Calu3 (cell line): ENCODE measurements around the gene ITPR2. TPM values are rescaled to one million over a fixed set of nuclear protein-coding genes. Genes with fewer than 3 reads are reported as not detected.
A peak's percentile ranks its signal among the peaks of the same experiment; 100 is the strongest.

Experiments used
- BruUV-seq: library from RNA; stranded (reverse); fragments of 400-500 nt; replicated peaks from 2 replicates; lab custom pipeline; 2021; lab: Mats Ljungman, UMichigan
- CTCF ChIA-PET: fragments of 300-600 bp; sonication (Branson Sonifier 250); formaldehyde crosslinking; loops from one replicate; lab custom pipeline; 2022; ENCODE audit warnings: antibody characterized with exemption; lab: Charles Lee
- DNase-seq: peaks from one replicate; pipeline ENCODE4 v3.0.0; 2022
- H3K27ac Mint-ChIP-seq: one replicate; pipeline ENCODE4 v1.8.0; 2022; ENCODE audit warnings: mixed read lengths; ENCODE audit not compliant: unreplicated experiment
- H3K27me3 Mint-ChIP-seq: one replicate; pipeline ENCODE4 v1.8.0; 2022; ENCODE audit warnings: mixed read lengths; ENCODE audit not compliant: unreplicated experiment
- H3K36me3 Mint-ChIP-seq: one replicate; pipeline ENCODE4 v1.8.0; 2022; ENCODE audit warnings: mild to moderate bottlenecking, moderate library complexity, mixed read lengths; ENCODE audit not compliant: insufficient read depth, unreplicated experiment
- H3K4me1 Mint-ChIP-seq: one replicate; pipeline ENCODE4 v1.8.0; 2022; ENCODE audit warnings: mild to moderate bottlenecking, low read depth, mixed read lengths; ENCODE audit not compliant: unreplicated experiment
- H3K4me3 Mint-ChIP-seq: one replicate; pipeline ENCODE4 v1.8.0; 2022; ENCODE audit warnings: mild to moderate bottlenecking, low read depth, moderate library complexity, mixed read lengths; ENCODE audit not compliant: unreplicated experiment
- H3K9me3 Mint-ChIP-seq: one replicate; pipeline ENCODE4 v1.8.0; 2022; ENCODE audit warnings: low read depth, mixed read lengths; ENCODE audit not compliant: unreplicated experiment
- intact Hi-C: fragments of 100-400 bp; cut with micrococcal nuclease; formaldehyde crosslinking; loops from one replicate; pipeline ENCODE4 v1.10.0; 2022; ENCODE audit not compliant: unreplicated experiment
- total RNA-seq: library from RNA; stranded (reverse); gene quantifications from 2 replicates; pipeline ENCODE4 v1.2.3, GENCODE V29; 2022
- TF ChIP-seq, protein P1 (sequence below): fragments of 200-600 bp; IDR thresholded peaks from one replicate; pipeline ENCODE4 v1.8.0; 2022; ENCODE audit warnings: antibody characterized with exemption; ENCODE audit not compliant: unreplicated experiment

The ITPR2 gene
- total RNA-seq, 1 experiment from 2014 or later: 2.5 TPM

DNA sequence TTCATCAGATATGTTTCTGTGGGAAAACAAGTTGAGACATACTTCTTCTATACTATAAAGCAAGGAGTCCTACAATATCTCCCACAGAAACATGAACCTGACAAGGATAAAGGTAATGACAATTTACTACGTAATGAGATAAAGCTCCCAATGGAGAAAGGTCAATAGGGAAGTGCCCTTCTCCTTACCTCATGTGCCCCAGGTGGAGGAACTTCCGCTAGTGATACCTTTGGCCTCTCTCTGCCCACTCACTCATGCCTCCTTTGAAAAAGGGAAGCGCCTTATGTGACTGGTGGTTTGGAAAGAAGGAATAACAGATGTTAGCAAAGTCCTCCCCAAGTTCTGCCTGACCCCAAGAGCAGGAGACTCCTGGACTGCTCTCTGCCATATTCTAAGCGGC, 305.3 kb downstream of the ITPR2 start:
- CTCF ChIA-PET: no interaction called here
- Mint-ChIP-seq H3K4me3 (no peak overlapping the region), H3K27me3 (peaks cover 16% of the 10 kb centered on the region), H3K4me1 (peaks cover 10% of the 10 kb centered on the region), H3K9me3 (peaks cover 5% of the 10 kb centered on the region), H3K27ac (no peak overlapping the region), H3K36me3 (peaks cover 4% of the 10 kb centered on the region)
- intact Hi-C loops: loop anchor here (5.0 kb wide), 1 partner anchor 415 kb away; no protein-coding TSS in a partner anchor
- no TSS peak for BruUV-seq
- TF ChIP-seq, protein P1, sequence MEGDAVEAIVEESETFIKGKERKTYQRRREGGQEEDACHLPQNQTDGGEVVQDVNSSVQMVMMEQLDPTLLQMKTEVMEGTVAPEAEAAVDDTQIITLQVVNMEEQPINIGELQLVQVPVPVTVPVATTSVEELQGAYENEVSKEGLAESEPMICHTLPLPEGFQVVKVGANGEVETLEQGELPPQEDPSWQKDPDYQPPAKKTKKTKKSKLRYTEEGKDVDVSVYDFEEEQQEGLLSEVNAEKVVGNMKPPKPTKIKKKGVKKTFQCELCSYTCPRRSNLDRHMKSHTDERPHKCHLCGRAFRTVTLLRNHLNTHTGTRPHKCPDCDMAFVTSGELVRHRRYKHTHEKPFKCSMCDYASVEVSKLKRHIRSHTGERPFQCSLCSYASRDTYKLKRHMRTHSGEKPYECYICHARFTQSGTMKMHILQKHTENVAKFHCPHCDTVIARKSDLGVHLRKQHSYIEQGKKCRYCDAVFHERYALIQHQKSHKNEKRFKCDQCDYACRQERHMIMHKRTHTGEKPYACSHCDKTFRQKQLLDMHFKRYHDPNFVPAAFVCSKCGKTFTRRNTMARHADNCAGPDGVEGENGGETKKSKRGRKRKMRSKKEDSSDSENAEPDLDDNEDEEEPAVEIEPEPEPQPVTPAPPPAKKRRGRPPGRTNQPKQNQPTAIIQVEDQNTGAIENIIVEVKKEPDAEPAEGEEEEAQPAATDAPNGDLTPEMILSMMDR: no peak
- DNase-seq: no peak

DNA sequence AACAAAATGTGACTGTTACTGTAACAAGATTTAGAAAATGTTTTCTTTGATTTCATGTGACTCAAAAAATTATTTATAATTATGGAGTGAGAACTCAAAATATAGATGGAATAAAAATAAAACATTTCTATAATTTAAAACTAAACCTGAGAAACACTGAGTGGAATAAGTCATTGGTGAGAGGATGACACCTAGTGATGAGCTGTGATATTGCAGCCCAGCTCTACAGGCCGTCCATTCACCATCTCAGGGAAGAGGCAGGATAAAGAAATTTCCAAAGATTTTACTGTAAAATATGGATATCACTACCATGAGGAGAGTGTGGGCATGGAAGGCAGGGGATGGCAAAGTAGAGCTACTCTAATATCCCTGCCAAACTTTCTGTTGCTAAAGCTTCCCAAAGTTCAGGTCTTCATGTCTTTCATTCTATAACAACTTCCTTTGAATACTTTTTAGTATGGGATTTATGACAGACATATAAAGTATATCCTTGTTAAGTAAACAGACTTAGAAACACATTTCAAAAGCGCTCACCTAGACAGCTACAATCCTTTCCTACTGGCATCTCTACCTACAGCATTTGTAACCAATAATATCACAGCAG, 308.0 kb downstream of the ITPR2 start:
- CTCF ChIA-PET: interaction anchor here (1.9 kb wide), 1 partner anchor 406 kb away, joined by 5 read pairs; no protein-coding TSS in a partner anchor
- peaks cover 10% of the 10 kb centered on the region for H3K4me1 Mint-ChIP-seq
- no TSS peak for BruUV-seq

DNA sequence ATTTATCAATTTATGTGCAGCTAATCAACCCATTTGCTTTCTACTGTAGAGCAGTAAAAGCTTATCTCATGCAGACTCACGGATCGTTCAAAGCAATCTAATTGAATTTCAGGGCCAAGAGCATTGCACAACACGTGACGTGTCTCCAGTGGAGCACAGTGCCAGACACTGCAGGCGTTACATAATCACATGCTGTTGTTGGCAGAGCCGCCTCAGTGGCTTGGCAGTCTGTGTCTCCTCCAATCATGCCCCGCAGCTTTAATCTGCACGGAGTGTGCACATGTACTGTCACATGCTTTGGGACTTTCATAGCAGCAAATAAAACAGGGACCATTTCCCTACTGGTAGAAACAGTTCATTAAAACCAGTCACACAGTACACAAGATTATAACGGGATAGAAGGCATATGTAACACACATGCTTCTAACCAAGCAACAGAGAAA, 309.3 kb downstream of the ITPR2 start:
- Mint-ChIP-seq H3K27me3 (peaks cover 6% of the 10 kb centered on the region), H3K4me1 (peaks cover 10% of the 10 kb centered on the region), H3K4me3 (no peak overlapping the region), H3K36me3 (peaks cover 4% of the 10 kb centered on the region), H3K27ac (no peak overlapping the region), H3K9me3 (peaks cover 5% of the 10 kb centered on the region)
- BruUV-seq: no TSS peak
- TF ChIP-seq, protein P1: no peak
- peak; percentile 65 for DNase-seq
- CTCF ChIA-PET: interaction anchor here (0.7 kb wide), 1 partner anchor 178 kb away, joined by 3 read pairs; no protein-coding TSS in a partner anchor
- intact Hi-C loops: loop anchor here (5.0 kb wide), 1 partner anchor 401 kb away; no protein-coding TSS in a partner anchor

More for the DNA sequence above, 308.0 kb downstream of the ITPR2 start:
- DNase-seq: peak; percentile 19
- no peak overlapping the region for H3K4me3 Mint-ChIP-seq
- peaks cover 16% of the 10 kb centered on the region for H3K27me3 Mint-ChIP-seq
- intact Hi-C loops: loop anchor here (5.0 kb wide), 2 partner anchors 403 to 413 kb away; no protein-coding TSS in a partner anchor
- peaks cover 4% of the 10 kb centered on the region for H3K36me3 Mint-ChIP-seq
- TF ChIP-seq, protein P1: no peak
- no peak overlapping the region for H3K27ac Mint-ChIP-seq
- peaks cover 5% of the 10 kb centered on the region for H3K9me3 Mint-ChIP-seq

DNA sequence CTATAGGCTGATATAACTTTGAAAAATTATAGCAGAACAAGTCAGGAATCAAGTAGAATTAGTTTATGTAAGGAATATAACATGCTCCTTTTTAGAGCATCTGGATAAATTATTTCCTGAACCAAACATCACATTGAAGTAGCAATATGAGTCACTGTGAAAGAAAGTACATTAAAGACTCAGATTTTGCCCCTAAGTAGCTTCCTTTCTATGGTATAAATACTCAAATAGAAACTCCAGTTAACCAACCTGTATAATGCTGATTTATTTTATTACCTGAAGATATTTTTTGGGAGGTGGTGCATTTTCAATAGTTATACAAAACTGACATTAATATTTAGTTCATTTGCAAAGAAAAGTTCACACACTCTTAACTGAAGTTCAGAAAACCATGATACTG, 312.1 kb downstream of the ITPR2 start:
- Mint-ChIP-seq H3K4me3 (no peak overlapping the region), H3K4me1 (peaks cover 10% of the 10 kb centered on the region), H3K27me3 (no peaks in the 10 kb centered on the region), H3K36me3 (peaks cover 4% of the 10 kb centered on the region), H3K9me3 (peaks cover 4% of the 10 kb centered on the region), H3K27ac (no peak overlapping the region)
- DNase-seq: no peak
- TF ChIP-seq, protein P1: no peak
- no TSS peak for BruUV-seq
- intact Hi-C loops: loop anchor here (5.0 kb wide), 1 partner anchor 399 kb away; no protein-coding TSS in a partner anchor
- CTCF ChIA-PET: no interaction called here
